VCaP (cell line): ENCODE measurements around the gene TSHZ2.

ENCODE experiments used
- H3K27ac ChIP-seq: fragments of 450-650 bp; 2 replicates; pipeline ENCODE4 v1.5.1; 2017
- TF ChIP-seq, protein P1 (sequence below): fragments of 450-650 bp; conservative IDR thresholded peaks from 2 replicates; pipeline ENCODE4 v1.5.1; 2017; ENCODE audit warnings: mild to moderate bottlenecking, moderate library complexity

TSHZ2 gene

DNA sequence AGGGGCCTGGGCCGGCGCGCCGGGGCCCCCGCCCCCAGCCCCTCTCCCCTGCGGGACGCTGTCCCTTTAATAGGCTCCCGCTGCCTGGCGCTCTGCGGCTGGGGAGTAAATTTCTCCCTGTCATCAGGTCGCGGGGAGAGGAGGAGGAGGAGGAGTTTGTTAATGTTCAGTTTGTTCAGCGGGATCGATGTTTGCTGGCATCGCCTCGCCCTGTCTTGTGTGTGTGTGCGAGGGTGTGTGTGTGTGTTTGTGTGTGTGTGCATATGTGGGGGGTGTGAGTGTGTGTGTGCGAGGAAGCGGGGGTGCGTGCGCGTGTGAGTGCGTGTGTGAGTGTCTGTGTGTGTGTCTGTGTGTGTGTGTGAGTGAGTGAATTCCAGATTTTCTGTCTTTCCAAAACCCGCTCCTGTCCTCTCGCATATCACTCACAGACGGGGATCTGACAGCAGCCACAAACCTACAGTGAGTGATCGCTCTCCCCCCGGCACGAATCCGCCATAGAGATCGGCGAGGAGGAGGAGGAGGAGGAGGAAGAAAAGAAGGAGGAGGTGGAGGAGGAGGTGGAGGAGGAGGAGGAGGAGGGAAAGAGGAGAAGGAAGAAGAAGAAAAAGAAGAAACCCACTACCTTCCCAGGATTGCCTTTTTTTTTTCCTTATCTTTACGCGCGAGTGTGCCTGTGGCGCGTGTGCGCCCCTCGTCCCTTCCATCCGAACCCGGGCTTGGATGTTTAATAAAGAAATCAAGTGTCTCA, at the start of gene TSHZ2:
Gene TSHZ2 (plus strand): TSS at position 169 of the 748 bp plus-strand sequence. CDS start 936 bp downstream, outside the sequence.
- peak within 1 kb of the TSS; percentile 54; the same call in 1 of the 2 replicates for H3K27ac ChIP-seq
- TF ChIP-seq, protein P1, sequence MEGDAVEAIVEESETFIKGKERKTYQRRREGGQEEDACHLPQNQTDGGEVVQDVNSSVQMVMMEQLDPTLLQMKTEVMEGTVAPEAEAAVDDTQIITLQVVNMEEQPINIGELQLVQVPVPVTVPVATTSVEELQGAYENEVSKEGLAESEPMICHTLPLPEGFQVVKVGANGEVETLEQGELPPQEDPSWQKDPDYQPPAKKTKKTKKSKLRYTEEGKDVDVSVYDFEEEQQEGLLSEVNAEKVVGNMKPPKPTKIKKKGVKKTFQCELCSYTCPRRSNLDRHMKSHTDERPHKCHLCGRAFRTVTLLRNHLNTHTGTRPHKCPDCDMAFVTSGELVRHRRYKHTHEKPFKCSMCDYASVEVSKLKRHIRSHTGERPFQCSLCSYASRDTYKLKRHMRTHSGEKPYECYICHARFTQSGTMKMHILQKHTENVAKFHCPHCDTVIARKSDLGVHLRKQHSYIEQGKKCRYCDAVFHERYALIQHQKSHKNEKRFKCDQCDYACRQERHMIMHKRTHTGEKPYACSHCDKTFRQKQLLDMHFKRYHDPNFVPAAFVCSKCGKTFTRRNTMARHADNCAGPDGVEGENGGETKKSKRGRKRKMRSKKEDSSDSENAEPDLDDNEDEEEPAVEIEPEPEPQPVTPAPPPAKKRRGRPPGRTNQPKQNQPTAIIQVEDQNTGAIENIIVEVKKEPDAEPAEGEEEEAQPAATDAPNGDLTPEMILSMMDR = no peak

GRCh38 chr20:52922436-52922835, 49.7 kb upstream of the TSHZ2 start:
- TF ChIP-seq, protein P1 = no peak
- H3K27ac ChIP-seq = no peak overlapping the region

- no peak overlapping the region for H3K27ac ChIP-seq
- TF ChIP-seq, protein P1 = no peak
These were observed 48.8 kb upstream of the TSHZ2 start for GRCh38 chr20:52923123-52923937.

- H3K27ac ChIP-seq = no peak overlapping the region
- TF ChIP-seq, protein P1 = no peak
These were observed 47.5 kb upstream of the TSHZ2 start for GRCh38 chr20:52924411-52925271.

DNA sequence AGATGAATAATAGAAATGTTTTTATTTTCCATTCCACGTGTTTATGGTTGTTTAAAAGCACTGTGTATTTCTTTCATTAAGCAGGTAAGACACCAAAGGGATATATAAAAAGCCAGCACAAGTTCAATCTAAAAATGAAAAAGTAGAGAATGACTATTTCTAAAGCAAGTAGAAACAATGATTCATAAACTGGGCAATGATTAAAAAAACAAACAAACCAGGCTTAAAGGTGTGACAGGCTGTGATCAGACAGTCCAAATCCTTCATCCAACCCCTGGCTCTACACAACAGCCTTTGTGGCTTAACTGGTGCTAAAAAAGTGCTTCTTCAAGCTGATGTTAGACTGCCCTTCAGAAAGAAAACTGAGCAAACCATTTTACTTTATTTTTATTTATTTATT, 45.7 kb upstream of the TSHZ2 start:
- TF ChIP-seq, protein P1 = no peak
- H3K27ac ChIP-seq = no peak overlapping the region

DNA sequence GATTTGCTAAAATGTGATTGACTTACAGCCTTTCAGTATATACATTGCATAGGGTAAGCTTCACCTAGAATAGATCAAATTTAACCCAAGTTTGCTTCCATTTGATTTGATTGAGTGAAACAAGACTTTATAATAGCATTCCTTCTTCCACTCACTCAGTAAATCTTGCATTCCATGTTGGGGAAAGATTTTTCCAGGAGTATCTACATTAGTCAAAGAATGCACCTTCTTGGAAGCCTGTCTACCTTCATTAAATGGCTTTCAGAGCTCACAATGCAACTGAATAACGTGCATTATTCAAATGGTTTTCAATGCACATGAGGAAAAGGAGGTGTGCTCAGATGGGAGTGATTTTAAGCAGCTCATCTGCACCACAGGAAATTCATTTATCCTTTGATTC, 38.3 kb upstream of the TSHZ2 start:
- H3K27ac ChIP-seq = no peak overlapping the region

More for the DNA sequence above, 38.3 kb upstream of the TSHZ2 start:
- TF ChIP-seq, protein P1 = no peak
